GM12892 (cell line): Measurements from ENCODE around the gene CDC37.

Experiments used
- POLR2A ChIP-seq: IDR thresholded peaks from 2 replicates; pipeline ENCODE4 v1.6.1; 2011; ENCODE audit warnings: low read depth, low read length, control low read depth
- POLR2AphosphoS5 ChIP-seq: IDR thresholded peaks from 2 replicates; pipeline ENCODE4 v1.6.1; 2011; ENCODE audit warnings: low read depth, low read length, control low read depth
- TAF1 ChIP-seq: IDR thresholded peaks from 2 replicates; pipeline ENCODE4 v1.6.1; 2011; ENCODE audit warnings: low read depth, mild to moderate bottlenecking, control low read depth, low read length, borderline replicate concordance

GRCh38 chr19:10346509-10346908 is 56.8 kb downstream of the CDC37 start:
- TF ChIP-seq POLR2A (no peak), TAF1 (no peak), POLR2AphosphoS5 (no peak)
